ENCODE data around the gene APOBEC4. TPM values are rescaled to one million over a fixed set of nuclear protein-coding genes. Genes with fewer than 3 reads are reported as not detected.

The APOBEC4 gene
- total RNA-seq, 1 experiment from 2014 or later = not detected

- DNase-seq (ENCODE audit: low read depth) = peak; percentile 97
Observed at GRCh38 chr1:183604038-183604808, 48.9 kb downstream of the APOBEC4 start.

GRCh38 chr1:183602510-183602909, 50.6 kb downstream of the APOBEC4 start:
- DNase-seq (ENCODE audit: low read depth) = no peak

- no peak for DNase-seq (ENCODE audit: low read depth)
Observed at GRCh38 chr1:183600634-183601033, 52.5 kb downstream of the APOBEC4 start.

- peak; percentile 80 for DNase-seq (ENCODE audit: low read depth)
Observed at GRCh38 chr1:183600136-183600535, 53.0 kb downstream of the APOBEC4 start.

- no peak for DNase-seq (ENCODE audit: low read depth)
Observed at GRCh38 chr1:183598386-183598785, 54.7 kb downstream of the APOBEC4 start.

- peak; percentile 43 for DNase-seq (ENCODE audit: low read depth)
Observed at GRCh38 chr1:183597656-183598347, 55.3 kb downstream of the APOBEC4 start.

GRCh38 chr1:183596500-183596899, 56.6 kb downstream of the APOBEC4 start:
- DNase-seq (ENCODE audit: low read depth) = no peak

Other genes with a start within 250 kb of the APOBEC4 start
- 8.2 and 25.2 TPM in 2 replicates for gene NMNAT2, start 234.9 kb downstream of the APOBEC4 start, total RNA-seq (2014; rRNA removed; shearing (Covaris generic))
- gene SMG7, start 180.8 kb downstream of the APOBEC4 start, total RNA-seq (2014; rRNA removed; shearing (Covaris generic)) = 31.7 and 65.6 TPM in 2 replicates
- 10.8 and 17.1 TPM in 2 replicates for gene NCF2, start 62.9 kb downstream of the APOBEC4 start, total RNA-seq (2014; rRNA removed; shearing (Covaris generic))
- gene ARPC5, start 17.5 kb downstream of the APOBEC4 start, total RNA-seq (2014; rRNA removed; shearing (Covaris generic)) = 293 and 409 TPM in 2 replicates
- gene RGL1, start 151.8 kb upstream of the APOBEC4 start, total RNA-seq (2014; rRNA removed; shearing (Covaris generic)) = 9.8 and 18.3 TPM in 2 replicates